K562 (cell line): ENCODE data around the gene AIFM3. TPM values are rescaled to one million over a fixed set of nuclear protein-coding genes. Genes with fewer than 3 reads are reported as not detected.

Experiments
- ARHGAP35 ChIP-seq: fragments of 450-650 bp; IDR thresholded peaks from 2 replicates; pipeline ENCODE4 v1.6.1; 2018; ENCODE audit not compliant: partially characterized antibody
- CREM ChIP-seq: IDR thresholded peaks from 2 replicates; pipeline ENCODE4 v1.6.1; 2014; ENCODE audit warnings: antibody characterized with exemption, low read depth
- EHMT2 ChIP-seq: fragments of 450-650 bp; IDR thresholded peaks from 2 replicates; pipeline ENCODE4 v1.6.1; 2018; ENCODE audit warnings: antibody characterized with exemption
- GTF2E2 ChIP-seq: fragments of 200-800 bp; sonication (Bioruptor generic); IDR thresholded peaks from 2 replicates; pipeline ENCODE4 v1.6.1; 2016; ENCODE audit warnings: missing genetic modification characterization, missing compliant biosample characterization
- HLTF ChIP-seq: fragments of 450-650 bp; IDR thresholded peaks from 2 replicates; pipeline ENCODE4 v1.6.1; 2016
- HOXB6 ChIP-seq: fragments of 250-450 bp; sonication (Bioruptor Pico); IDR thresholded peaks from 2 replicates; pipeline ENCODE4 v1.5.1; 2022; ENCODE audit warnings: mild to moderate bottlenecking, borderline replicate concordance
- KLF1 ChIP-seq: fragments of 450-650 bp; IDR thresholded peaks from 2 replicates; pipeline ENCODE4 v1.6.1; 2016; ENCODE audit warnings: missing genetic modification characterization, missing compliant biosample characterization
- NEUROD1 ChIP-seq: fragments of 150-350 bp; IDR thresholded peaks from 2 replicates; pipeline ENCODE4 v1.6.1; 2014; ENCODE audit warnings: borderline replicate concordance, low read length, low read depth; ENCODE audit not compliant: partially characterized antibody
- POLR2A ChIP-seq: fragments of 450-650 bp; conservative IDR thresholded peaks from 2 replicates; pipeline ENCODE4 v1.6.1; 2016
- POLR2H ChIP-seq: IDR thresholded peaks from 2 replicates; pipeline ENCODE4 v1.6.1; 2016; ENCODE audit warnings: missing genetic modification characterization, low read depth, mild to moderate bottlenecking, control low read depth, missing compliant biosample characterization, moderate library complexity
- RBM15 ChIP-seq: fragments of 200-400 bp; formaldehyde crosslinking; IDR thresholded peaks from 2 replicates; pipeline ENCODE4 v1.6.1; 2018; ENCODE audit warnings: mild to moderate bottlenecking, low read length, moderate library complexity; ENCODE audit not compliant: insufficient read depth
- RBM17 ChIP-seq: fragments of 200-400 bp; formaldehyde crosslinking; IDR thresholded peaks from 2 replicates; pipeline ENCODE4 v1.6.1; 2017; ENCODE audit warnings: low read depth, mild to moderate bottlenecking, low read length, borderline replicate concordance
- SUPT5H ChIP-seq: fragments of 450-650 bp; IDR thresholded peaks from 2 replicates; pipeline ENCODE4 v1.6.1; 2016
- TAF9B ChIP-seq: fragments of 450-650 bp; IDR thresholded peaks from 2 replicates; pipeline ENCODE4 v1.6.1; 2018; ENCODE audit warnings: mild to moderate bottlenecking; ENCODE audit not compliant: partially characterized antibody
- TBP ChIP-seq: optimal IDR thresholded peaks from 2 replicates; pipeline ENCODE3; 2011; ENCODE audit warnings: low read depth, low read length, improper control_type of control experiment
- ZNF445 ChIP-seq: fragments of 250-450 bp; sonication (Bioruptor Pico); IDR thresholded peaks from 2 replicates; pipeline ENCODE4 v1.4.0; 2020; ENCODE audit warnings: low read depth, mild to moderate bottlenecking, moderate library complexity
- ZNF57 ChIP-seq: fragments of 450-650 bp; formaldehyde crosslinking; IDR thresholded peaks from 2 replicates; pipeline ENCODE4 v1.4.0; 2020; ENCODE audit warnings: mild to moderate bottlenecking, moderate library complexity
- ZNF589 ChIP-seq: fragments of 200-800 bp; sonication (Bioruptor generic); IDR thresholded peaks from 2 replicates; pipeline ENCODE4 v1.6.1; 2016; ENCODE audit warnings: low read depth, missing genetic modification characterization, missing compliant biosample characterization
- polyA plus RNA-seq, 8 experiments: library from polyadenylated mRNA; depleted of rRNA in 4 of 8; stranded (reverse) in 5 of 8; unstranded in 3 of 8; fragments of >200 nt; fragmentation: Nextera tagmentation in 2 of 8; fragmentation: Illumina TruSeq in 1 of 8; extraction: Ambion mirVana in 2 of 8; extraction: Trizol in 1 of 8; gene quantifications; 2 replicates each; pipeline versions ENCODE4 v1.2.1 to v1.2.3, GENCODE V29; 2011 to 2014; ENCODE audit warnings: inconsistent platforms in 1 of 8, missing spikeins in 1 of 8
- total RNA-seq, 7 experiments: library from RNA; depleted of rRNA in 6 of 7; stranded (reverse); fragments of >200 nt in 6 of 7; fragmentation: Illumina TruSeq in 2 of 7; extraction: Trizol in 2 of 7; gene quantifications; 2 replicates each; pipeline versions ENCODE4 v1.2.1 to v1.2.3, GENCODE V29; 2011 to 2021; ENCODE audit warnings: low replicate concordance in 1 of 7
- TF ChIP-seq, protein P1 (sequence below), 2 experiments: IDR thresholded peaks in 1 of 2; conservative IDR thresholded peaks in 1 of 2; 2 replicates each; pipeline ENCODE4 v1.6.1; 2016; ENCODE audit warnings: low read depth in 2 of 2, mild to moderate bottlenecking in 1 of 2, missing compliant biosample characterization in 1 of 2, missing genetic modification characterization in 1 of 2, moderate library complexity in 1 of 2
- TF ChIP-seq, protein P2 (sequence below): fragments of 250-450 bp; sonication (Bioruptor Pico); IDR thresholded peaks from 2 replicates; pipeline ENCODE4 v1.5.0; 2021
- TF ChIP-seq, protein P3 (sequence below): fragments of 250-450 bp; sonication (Bioruptor Pico); IDR thresholded peaks from 2 replicates; pipeline ENCODE4 v1.6.1; 2021; ENCODE audit warnings: mild to moderate bottlenecking

The AIFM3 gene
- total and polyA plus RNA-seq, 9 of the 15 experiments (the other 6 are each of a cell fraction or from before 2014, with no cell fraction given) = 0.03 to 0.20 (median 0.07) TPM; not detected in 1

DNA sequence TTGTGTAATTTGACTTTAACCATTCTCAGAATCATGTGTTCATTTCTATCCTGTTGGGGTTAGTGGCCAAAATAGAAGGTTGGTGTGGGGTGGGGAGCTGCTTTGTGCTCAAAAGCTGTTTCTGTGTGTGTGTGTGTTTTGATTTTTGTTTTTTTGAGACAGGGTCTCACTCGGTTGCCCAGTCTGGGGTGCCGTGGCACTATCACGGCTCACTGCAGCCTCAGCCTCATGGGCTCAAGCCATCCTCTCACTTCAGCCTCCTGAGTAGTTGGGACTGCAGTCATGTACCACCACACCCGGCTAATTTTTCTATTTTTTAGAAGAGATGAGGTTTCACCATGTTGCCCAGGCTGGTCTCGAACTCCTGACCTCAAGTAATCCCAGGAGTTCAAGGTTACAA, 18.1 kb upstream of the AIFM3 start (continued):
- TF ChIP-seq KLF1 = 0 out of 2 replicates have a peak, but pooled peaks have one; percentile 43
- no peak for TF ChIP-seq ZNF57
- TF ChIP-seq ZNF445 (CRISPR knock-in tag) = no peak
- TF ChIP-seq ARHGAP35 = peak; percentile 63
- no peak for TF ChIP-seq TBP
- TF ChIP-seq RBM15 = no peak
- TF ChIP-seq GTF2E2 (tag) = no peak
- no peak for TF ChIP-seq CREM
- TF ChIP-seq, protein P1, sequence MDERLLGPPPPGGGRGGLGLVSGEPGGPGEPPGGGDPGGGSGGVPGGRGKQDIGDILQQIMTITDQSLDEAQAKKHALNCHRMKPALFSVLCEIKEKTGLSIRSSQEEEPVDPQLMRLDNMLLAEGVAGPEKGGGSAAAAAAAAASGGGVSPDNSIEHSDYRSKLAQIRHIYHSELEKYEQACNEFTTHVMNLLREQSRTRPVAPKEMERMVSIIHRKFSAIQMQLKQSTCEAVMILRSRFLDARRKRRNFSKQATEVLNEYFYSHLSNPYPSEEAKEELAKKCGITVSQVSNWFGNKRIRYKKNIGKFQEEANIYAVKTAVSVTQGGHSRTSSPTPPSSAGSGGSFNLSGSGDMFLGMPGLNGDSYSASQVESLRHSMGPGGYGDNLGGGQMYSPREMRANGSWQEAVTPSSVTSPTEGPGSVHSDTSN (CRISPR knock-in tag; IDR thresholded peaks at IDR 0.05; ENCODE audit: low read depth) = no peak
- TF ChIP-seq, protein P1 (tag; conservative IDR thresholded peaks at IDR 0.05; ENCODE audit: low read depth) = no peak
- TF ChIP-seq, protein P2, sequence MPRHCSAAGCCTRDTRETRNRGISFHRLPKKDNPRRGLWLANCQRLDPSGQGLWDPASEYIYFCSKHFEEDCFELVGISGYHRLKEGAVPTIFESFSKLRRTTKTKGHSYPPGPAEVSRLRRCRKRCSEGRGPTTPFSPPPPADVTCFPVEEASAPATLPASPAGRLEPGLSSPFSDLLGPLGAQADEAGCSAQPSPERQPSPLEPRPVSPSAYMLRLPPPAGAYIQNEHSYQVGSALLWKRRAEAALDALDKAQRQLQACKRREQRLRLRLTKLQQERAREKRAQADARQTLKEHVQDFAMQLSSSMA (CRISPR knock-in tag) = no peak
- TF ChIP-seq POLR2H (tag) = no peak
- no peak for TF ChIP-seq ZNF589
- TF ChIP-seq, protein P3, sequence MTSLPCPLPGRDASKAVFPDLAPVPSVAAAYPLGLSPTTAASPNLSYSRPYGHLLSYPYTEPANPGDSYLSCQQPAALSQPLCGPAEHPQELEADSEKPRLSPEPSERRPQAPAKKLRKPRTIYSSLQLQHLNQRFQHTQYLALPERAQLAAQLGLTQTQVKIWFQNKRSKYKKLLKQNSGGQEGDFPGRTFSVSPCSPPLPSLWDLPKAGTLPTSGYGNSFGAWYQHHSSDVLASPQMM (CRISPR knock-in tag) = no peak
- TF ChIP-seq RBM17 = no peak
- no peak for TF ChIP-seq TAF9B
- TF ChIP-seq EHMT2 = peak; percentile 11; the same call in 1 of the 2 replicates
- no peak for TF ChIP-seq NEUROD1
- TF ChIP-seq POLR2A = 0 out of 2 replicates have a peak, but pooled peaks have one; percentile 41
- TF ChIP-seq SUPT5H = 0 out of 2 replicates have a peak, but pooled peaks have one; percentile 48
- TF ChIP-seq HOXB6 (CRISPR knock-in tag) = no peak
- 0 out of 2 replicates have a peak, but pooled peaks have one; percentile 21 for TF ChIP-seq HLTF
